K562 (cell line): ENCODE measurements around the gene YAP1. TPM values are rescaled to one million over a fixed set of nuclear protein-coding genes. Genes with fewer than 3 reads are reported as not detected.

Experiments used
- ATAC-seq: fragments of 200-7000 bp; cut with Tn5 transposase; 3 replicates; pipeline ENCODE4 v1.9.1; 2020; ENCODE audit warnings: moderate library complexity
- BruUV-seq: library from RNA; stranded (reverse); fragments of 400-500 nt; replicated peaks from 2 replicates; lab custom pipeline; 2021; lab: Mats Ljungman, UMichigan
- CTCF ChIA-PET: fragments of 300-600 bp; formaldehyde crosslinking; extraction: SDS; loops from one replicate; lab custom pipeline; 2021; ENCODE audit warnings: low intra/inter-chr PET ratio; lab: Yijun Ruan, JAX
- POLR2A ChIA-PET: fragments of 300-600, 350-650 bp; sonication (Branson Sonifier 250); formaldehyde crosslinking; extraction: SDS; loops from one replicate; lab custom pipeline; 2021; ENCODE audit warnings: antibody characterized with exemption, inconsistent platforms; lab: Yijun Ruan, JAX
- DNase-seq, 4 experiments: peaks; one replicate each; pipeline versions ENCODE4 v3.0.0 to v3.0.0-alpha.2; 2011 to 2018; ENCODE audit warnings: low spot score in 3 of 4, mixed read lengths in 3 of 4; ENCODE audit errors: extremely low read depth in 1 of 4
- FAIRE-seq: peaks from 2 replicates; lab custom pipeline; 2011; peaks lifted over from hg19 to GRCh38; lab: Jason Lieb, UNC
- H2AFZ ChIP-seq: 2 replicates; pipeline ENCODE4 v1.6.0; 2011; ENCODE audit warnings: low read depth, low read length, control low read depth, inconsistent platforms
- H3K27ac ChIP-seq: fragments of 200-600 bp; 3 replicates; pipeline ENCODE4 v1.8.0; 2011; ENCODE audit warnings: low read depth, mild to moderate bottlenecking, control low read depth, inconsistent platforms, low read length, moderate library complexity, mixed read lengths; ENCODE audit errors: extremely low read depth
- H3K27me3 ChIP-seq, 2 experiments: fragments of 300-600 bp in 1 of 2; 2 replicates in 1 of 2; 3 replicates in 1 of 2; pipeline versions ENCODE4 v1.6.0 to v1.8.0; 2011; ENCODE audit warnings: inconsistent platforms in 2 of 2, low read length in 2 of 2, mild to moderate bottlenecking in 1 of 2, mixed read lengths in 1 of 2, moderate library complexity in 1 of 2; ENCODE audit not compliant: control insufficient read depth in 2 of 2, insufficient read depth in 2 of 2
- H3K36me3 ChIP-seq: fragments of 300-600 bp; 3 replicates; pipeline ENCODE4 v1.8.0; 2011; ENCODE audit warnings: mild to moderate bottlenecking, low read length, inconsistent platforms; ENCODE audit not compliant: control insufficient read depth, insufficient read depth
- H3K4me1 ChIP-seq, 2 experiments: fragments of 200-600 bp in 1 of 2; replicated peaks in 1 of 2; 2 replicates in 1 of 2; 3 replicates in 1 of 2; pipeline versions ENCODE4 v1.5.1 to v1.8.0; 2011; ENCODE audit warnings: inconsistent platforms in 2 of 2, low read length in 2 of 2, mild to moderate bottlenecking in 1 of 2, mixed read lengths in 1 of 2, moderate library complexity in 1 of 2; ENCODE audit not compliant: control insufficient read depth in 2 of 2, insufficient read depth in 2 of 2
- H3K4me2 ChIP-seq: 2 replicates; pipeline ENCODE4 v1.6.1; 2011; ENCODE audit warnings: low read length, control low read depth, inconsistent platforms, mixed read lengths; ENCODE audit not compliant: insufficient read depth
- H3K4me3 ChIP-seq: fragments of 200-600 bp; sonication (generic), shearing (Covaris generic); 2 replicates; pipeline ENCODE4 v1.5.1; 2016; ENCODE audit warnings: control low read depth, inconsistent platforms
- H3K79me2 ChIP-seq: fragments of 200-600 bp; 3 replicates; pipeline ENCODE4 v1.8.0; 2011; ENCODE audit warnings: low read length, inconsistent platforms; ENCODE audit not compliant: control insufficient read depth, insufficient read depth
- H3K9ac ChIP-seq, 2 experiments: 2 replicates each; pipeline versions ENCODE4 v1.6.0 to v1.6.1; 2011; ENCODE audit warnings: low read depth in 2 of 2, low read length in 2 of 2, control low read depth in 1 of 2, inconsistent platforms in 1 of 2, mild to moderate bottlenecking in 1 of 2, mixed read lengths in 1 of 2; ENCODE audit not compliant: insufficient read depth in 1 of 2
- H3K9me1 ChIP-seq: one replicate; pipeline ENCODE4 v1.6.0; 2011; ENCODE audit warnings: inconsistent platforms, mild to moderate bottlenecking, low read length, moderate library complexity; ENCODE audit not compliant: control insufficient read depth, insufficient read depth
- H3K9me3 ChIP-seq: replicated peaks from 2 replicates; pipeline ENCODE4 v1.5.1; 2011; ENCODE audit warnings: low read depth, low read length, inconsistent platforms; ENCODE audit not compliant: control insufficient read depth, insufficient read depth
- H4K20me1 ChIP-seq: replicated peaks from 2 replicates; pipeline ENCODE4 v1.6.1; 2011; ENCODE audit warnings: low read length, inconsistent platforms, mixed read lengths; ENCODE audit not compliant: control insufficient read depth, insufficient read depth
- CEBPB ChIP-seq: fragments of 450-650 bp; IDR thresholded peaks from 2 replicates; pipeline ENCODE4 v1.6.1; 2016; ENCODE audit warnings: missing genetic modification characterization, missing compliant biosample characterization
- CREBBP ChIP-seq: IDR thresholded peaks from one replicate; pipeline ENCODE4 v1.6.1; 2012; ENCODE audit warnings: low read depth, mild to moderate bottlenecking, control low read depth, inconsistent platforms, low read length
- CXXC5 ChIP-seq: fragments of 250-450 bp; sonication (Bioruptor Pico); IDR thresholded peaks from 2 replicates; pipeline ENCODE4 v1.8.0; 2022; ENCODE audit warnings: inconsistent platforms, mild to moderate bottlenecking, moderate library complexity
- POLR3G ChIP-seq: IDR thresholded peaks from 2 replicates; pipeline ENCODE4 v1.6.1; 2011; ENCODE audit not compliant: insufficient read length, insufficient replicate concordance; ENCODE audit errors: extremely low read depth
- RFX5 ChIP-seq: IDR thresholded peaks from 2 replicates; pipeline ENCODE4 v1.6.1; 2011; ENCODE audit warnings: low read depth, mild to moderate bottlenecking, improper control_type of control experiment, low read length
- SRF ChIP-seq, 2 experiments: fragments of 250-450, 450-650 bp in 1 of 2; sonication (Bioruptor Pico) in 1 of 2; sonication (generic) in 1 of 2; formaldehyde crosslinking; IDR thresholded peaks; 2 replicates each; pipeline versions ENCODE4 v1.5.0 to v1.5.1; 2020 to 2022; ENCODE audit warnings: mild to moderate bottlenecking in 1 of 2, missing genetic modification reagents in 1 of 2
- TAF9B ChIP-seq: fragments of 450-650 bp; IDR thresholded peaks from 2 replicates; pipeline ENCODE4 v1.6.1; 2018; ENCODE audit warnings: mild to moderate bottlenecking; ENCODE audit not compliant: partially characterized antibody
- UBTF ChIP-seq, 2 experiments: IDR thresholded peaks; 2 replicates each; pipeline ENCODE4 v1.6.1; 2012; ENCODE audit warnings: improper control_type of control experiment in 2 of 2, low read depth in 2 of 2, low read length in 2 of 2, borderline replicate concordance in 1 of 2
- ZNF134 ChIP-seq: fragments of 250-450 bp; sonication (Bioruptor Pico); conservative IDR thresholded peaks from 2 replicates; pipeline ENCODE4 v1.4.0; 2020
- ZNF551 ChIP-seq: fragments of 250-450 bp; sonication (Bioruptor Pico); IDR thresholded peaks from 2 replicates; pipeline ENCODE4 v1.5.0; 2021; ENCODE audit warnings: mild to moderate bottlenecking, moderate library complexity
- WGBS: fragments of 100-300 bp; shearing (Covaris generic); methylation state at CpG from one replicate; pipeline ENCODE4 v1.1.6; 2016; ENCODE audit warnings: low coverage, mixed read lengths; ENCODE audit not compliant: insufficient coverage; ENCODE audit errors: missing lambda C conversion rate; 5-methylcytosine and 5-hydroxymethylcytosine counted together
- in situ Hi-C: fragments of 300-500 bp; cut with MboI; formaldehyde crosslinking; loops from 4 replicates; pipeline ENCODE4 v1.15.0; 2018; ENCODE audit warnings: inconsistent platforms, mixed read lengths
- intact Hi-C: fragments of 100-400 bp; cut with micrococcal nuclease; formaldehyde crosslinking; loops from 2 replicates; pipeline ENCODE4 v1.14.2; 2022
- polyA plus RNA-seq, 8 experiments: library from polyadenylated mRNA; depleted of rRNA in 4 of 8; stranded (reverse) in 5 of 8; unstranded in 3 of 8; fragments of >200 nt; fragmentation: Nextera tagmentation in 2 of 8; fragmentation: Illumina TruSeq in 1 of 8; extraction: Ambion mirVana in 2 of 8; extraction: Trizol in 1 of 8; gene quantifications; 2 replicates each; pipeline versions ENCODE4 v1.2.1 to v1.2.3, GENCODE V29; 2011 to 2014; ENCODE audit warnings: inconsistent platforms in 1 of 8, missing spikeins in 1 of 8
- total RNA-seq, 7 experiments: library from RNA; depleted of rRNA in 6 of 7; stranded (reverse); fragments of >200 nt in 6 of 7; fragmentation: Illumina TruSeq in 2 of 7; extraction: Trizol in 2 of 7; gene quantifications; 2 replicates each; pipeline versions ENCODE4 v1.2.1 to v1.2.3, GENCODE V29; 2011 to 2021; ENCODE audit warnings: low replicate concordance in 1 of 7
- TF ChIP-seq, protein P1 (sequence below): sonication (generic); formaldehyde crosslinking; IDR thresholded peaks from 2 replicates; pipeline ENCODE4 v1.8.1; 2023; ENCODE audit warnings: mild to moderate bottlenecking, missing genetic modification reagents
- TF ChIP-seq, protein P2 (sequence below): fragments of 450-650 bp; IDR thresholded peaks from 2 replicates; pipeline ENCODE4 v1.6.1; 2016; ENCODE audit warnings: low read depth, mild to moderate bottlenecking, moderate library complexity

YAP1 gene
- total and polyA plus RNA-seq, 9 of the 15 experiments (the other 6 are each of a cell fraction or from before 2014, with no cell fraction given), result 0.18 TPM; not detected in 8

DNA sequence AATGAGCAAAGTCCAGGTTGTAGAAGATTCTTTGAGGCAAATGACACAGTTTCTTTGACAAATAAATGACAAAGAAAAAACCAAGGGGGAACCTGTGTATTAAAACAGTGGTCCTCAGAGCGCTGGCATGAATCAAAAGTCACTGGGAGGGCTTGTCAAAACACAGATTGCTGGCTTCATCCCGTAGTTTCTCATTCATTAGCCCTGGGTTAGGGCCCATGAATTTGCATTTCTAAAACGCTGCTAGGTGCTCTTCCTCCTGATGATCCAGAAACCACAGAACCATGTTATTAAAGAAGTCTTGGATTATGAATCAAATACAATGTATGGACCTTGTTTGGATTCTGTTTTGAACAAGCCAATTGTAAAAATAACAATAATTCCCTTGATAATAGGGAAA is 92.7 kb downstream of the YAP1 start (continued):
- no peak for TF ChIP-seq CREBBP

DNA sequence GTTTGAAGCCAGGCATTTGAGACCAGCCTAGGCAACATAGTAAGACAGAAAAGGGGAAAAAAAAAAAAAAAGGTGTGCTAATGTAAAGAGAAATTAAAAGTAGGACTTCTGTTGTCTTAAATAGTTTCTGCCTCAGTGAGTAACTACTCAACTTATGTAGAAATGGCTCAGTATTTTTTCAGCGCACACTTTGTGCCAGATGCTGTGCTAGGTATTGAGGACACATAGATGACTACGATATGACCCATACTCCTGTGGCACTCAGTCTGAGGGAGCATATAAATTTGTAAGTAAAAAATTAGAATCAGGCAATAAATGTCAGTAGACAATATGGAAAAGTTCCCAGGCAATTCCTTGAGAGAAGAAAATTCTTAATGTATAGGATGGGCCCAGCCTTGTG is 93.9 kb downstream of the YAP1 start:
- Histone ChIP-seq H3K9ac (no peak overlapping the region), H3K27ac (no peak overlapping the region), H2AFZ (no peak overlapping the region), H3K4me1 (no peaks in the 10 kb centered on the region), H3K4me3 (no peak overlapping the region), H3K36me3 (no peaks in the 10 kb centered on the region), H3K79me2 (no peaks in the 10 kb centered on the region), H3K27me3 (no peaks in the 10 kb centered on the region), H4K20me1 (no peaks in the 10 kb centered on the region), H3K9me1 (no peaks in the 10 kb centered on the region), H3K9me3 (no peaks in the 10 kb centered on the region), H3K4me2 (no peak overlapping the region)
- ATAC-seq (no peak), FAIRE-seq (no peak), DNase-seq (no peak)
- WGBS, result 0% methylated on average over 2 of the region's 2 CpGs
- ChIA-PET POLR2A (interaction anchor here (1.0 to 1.3 kb wide), 2 partner anchors 38 to 441 kb away, joined by 3 read pairs; no protein-coding TSS in a partner anchor), CTCF (interaction anchor here (0.7 kb wide), 1 partner anchor 13 kb away, joined by 3 read pairs; no protein-coding TSS in a partner anchor)
- intact Hi-C loops, result no loop called here
- in situ Hi-C loops, result no loop called here
- BruUV-seq, result no TSS peak
- TF ChIP-seq, protein P1, sequence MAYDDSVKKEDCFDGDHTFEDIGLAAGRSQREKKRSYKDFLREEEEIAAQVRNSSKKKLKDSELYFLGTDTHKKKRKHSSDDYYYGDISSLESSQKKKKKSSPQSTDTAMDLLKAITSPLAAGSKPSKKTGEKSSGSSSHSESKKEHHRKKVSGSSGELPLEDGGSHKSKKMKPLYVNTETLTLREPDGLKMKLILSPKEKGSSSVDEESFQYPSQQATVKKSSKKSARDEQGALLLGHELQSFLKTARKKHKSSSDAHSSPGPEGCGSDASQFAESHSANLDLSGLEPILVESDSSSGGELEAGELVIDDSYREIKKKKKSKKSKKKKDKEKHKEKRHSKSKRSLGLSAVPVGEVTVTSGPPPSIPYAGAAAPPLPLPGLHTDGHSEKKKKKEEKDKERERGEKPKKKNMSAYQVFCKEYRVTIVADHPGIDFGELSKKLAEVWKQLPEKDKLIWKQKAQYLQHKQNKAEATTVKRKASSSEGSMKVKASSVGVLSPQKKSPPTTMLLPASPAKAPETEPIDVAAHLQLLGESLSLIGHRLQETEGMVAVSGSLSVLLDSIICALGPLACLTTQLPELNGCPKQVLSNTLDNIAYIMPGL (CRISPR knock-in tag), result no peak
- TF ChIP-seq POLR3G (no peak), TAF9B (no peak), ZNF134 (no peak), ZNF551 (no peak), RFX5 (no peak), UBTF (IDR thresholded peaks at IDR 0.05; ENCODE audit: borderline replicate concordance in 1 of 2, low read depth in 2 of 2, low read length in 2 of 2) (no peak), CXXC5 (CRISPR knock-in tag) (no peak), SRF (CRISPR knock-in tag; IDR thresholded peaks at IDR 0.05) (no peak), CEBPB (no peak)
- TF ChIP-seq, protein P2, sequence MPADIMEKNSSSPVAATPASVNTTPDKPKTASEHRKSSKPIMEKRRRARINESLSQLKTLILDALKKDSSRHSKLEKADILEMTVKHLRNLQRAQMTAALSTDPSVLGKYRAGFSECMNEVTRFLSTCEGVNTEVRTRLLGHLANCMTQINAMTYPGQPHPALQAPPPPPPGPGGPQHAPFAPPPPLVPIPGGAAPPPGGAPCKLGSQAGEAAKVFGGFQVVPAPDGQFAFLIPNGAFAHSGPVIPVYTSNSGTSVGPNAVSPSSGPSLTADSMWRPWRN, result no peak
